ENCODE results near the gene ZDHHC4. TPM values are rescaled to one million over a fixed set of nuclear protein-coding genes. Genes with fewer than 3 reads are reported as not detected.

The ZDHHC4 gene
- total and polyA plus RNA-seq, 4 donors, result 44.1 to 79.6 (median 51.8) TPM

DNA sequence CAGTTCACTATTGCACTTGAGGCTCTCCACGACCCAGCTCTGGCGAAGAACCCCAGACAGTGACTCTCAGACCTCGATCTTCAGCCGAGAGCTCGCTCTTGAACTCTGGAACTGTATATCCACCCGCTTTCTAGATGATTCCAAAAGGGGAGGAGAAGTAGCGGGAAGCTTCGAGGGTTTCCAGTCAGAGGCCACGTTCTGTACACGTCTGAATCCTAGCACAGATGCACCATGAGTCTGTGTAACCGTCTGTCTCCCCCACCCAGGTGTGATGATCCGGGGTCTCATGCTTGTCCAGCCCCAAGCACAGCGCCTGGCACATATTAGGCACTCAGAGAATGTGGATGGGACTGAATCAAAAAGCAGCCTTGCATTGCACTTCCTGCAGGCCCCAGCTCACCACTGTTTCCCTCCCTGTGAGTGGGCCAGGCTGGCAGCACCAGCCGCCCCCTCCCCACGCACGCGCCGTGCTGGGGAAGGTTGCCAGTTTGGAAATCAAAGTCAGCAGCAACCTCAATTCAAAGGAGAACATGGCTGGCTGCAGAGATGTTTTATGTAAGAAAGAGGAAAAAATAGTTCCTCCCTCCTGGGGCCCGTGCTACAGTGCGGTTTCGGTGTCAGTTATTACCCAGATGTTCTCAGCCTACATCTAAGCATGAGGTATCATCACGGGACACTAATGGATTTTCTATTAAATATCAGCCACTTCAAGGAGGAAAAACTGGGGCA is 31.7 kb upstream of the ZDHHC4 start:
- ATAC-seq (ENCODE audit: insufficient read depth, low FRiP score), result no peak
- TF ChIP-seq, protein P1, sequence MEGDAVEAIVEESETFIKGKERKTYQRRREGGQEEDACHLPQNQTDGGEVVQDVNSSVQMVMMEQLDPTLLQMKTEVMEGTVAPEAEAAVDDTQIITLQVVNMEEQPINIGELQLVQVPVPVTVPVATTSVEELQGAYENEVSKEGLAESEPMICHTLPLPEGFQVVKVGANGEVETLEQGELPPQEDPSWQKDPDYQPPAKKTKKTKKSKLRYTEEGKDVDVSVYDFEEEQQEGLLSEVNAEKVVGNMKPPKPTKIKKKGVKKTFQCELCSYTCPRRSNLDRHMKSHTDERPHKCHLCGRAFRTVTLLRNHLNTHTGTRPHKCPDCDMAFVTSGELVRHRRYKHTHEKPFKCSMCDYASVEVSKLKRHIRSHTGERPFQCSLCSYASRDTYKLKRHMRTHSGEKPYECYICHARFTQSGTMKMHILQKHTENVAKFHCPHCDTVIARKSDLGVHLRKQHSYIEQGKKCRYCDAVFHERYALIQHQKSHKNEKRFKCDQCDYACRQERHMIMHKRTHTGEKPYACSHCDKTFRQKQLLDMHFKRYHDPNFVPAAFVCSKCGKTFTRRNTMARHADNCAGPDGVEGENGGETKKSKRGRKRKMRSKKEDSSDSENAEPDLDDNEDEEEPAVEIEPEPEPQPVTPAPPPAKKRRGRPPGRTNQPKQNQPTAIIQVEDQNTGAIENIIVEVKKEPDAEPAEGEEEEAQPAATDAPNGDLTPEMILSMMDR (IDR thresholded peaks at IDR 0.05; ENCODE audit: control extremely low read depth, extremely low read depth), result no peak
- no peak for DNase-seq
- H3K27me3 ChIP-seq (ENCODE audit: control insufficient read depth in 3 of 3, insufficient read depth in 3 of 3, low read length in 2 of 3), result peaks cover 0 to 2% (median 0%) of the 10 kb centered on the region in 3 donors
- H3K4me3 ChIP-seq, result no peak overlapping the region
- H3K36me3 ChIP-seq (ENCODE audit: control insufficient read depth in 4 of 4, insufficient read depth in 4 of 4, low read length in 4 of 4), result no peaks in the 10 kb centered on the region
- no peak overlapping the region for H3K27ac ChIP-seq (ENCODE audit: low read depth in 1 of 2, low read length in 1 of 2)
- WGBS, 2 donors, result 53 to 72% methylated on average over 22 of the region's 22 CpGs
- H3K9ac ChIP-seq (ENCODE audit: insufficient read depth in 1 of 2, low read length in 2 of 2), result no peak overlapping the region
- no peaks in the 10 kb centered on the region for H3K9me3 ChIP-seq (ENCODE audit: control insufficient read depth in 4 of 4, insufficient read depth in 3 of 4, low read length in 3 of 4)
- no peaks in the 10 kb centered on the region for H3K4me1 ChIP-seq (ENCODE audit: control insufficient read depth in 5 of 5, insufficient read depth in 5 of 5, low read length in 5 of 5)

DNA sequence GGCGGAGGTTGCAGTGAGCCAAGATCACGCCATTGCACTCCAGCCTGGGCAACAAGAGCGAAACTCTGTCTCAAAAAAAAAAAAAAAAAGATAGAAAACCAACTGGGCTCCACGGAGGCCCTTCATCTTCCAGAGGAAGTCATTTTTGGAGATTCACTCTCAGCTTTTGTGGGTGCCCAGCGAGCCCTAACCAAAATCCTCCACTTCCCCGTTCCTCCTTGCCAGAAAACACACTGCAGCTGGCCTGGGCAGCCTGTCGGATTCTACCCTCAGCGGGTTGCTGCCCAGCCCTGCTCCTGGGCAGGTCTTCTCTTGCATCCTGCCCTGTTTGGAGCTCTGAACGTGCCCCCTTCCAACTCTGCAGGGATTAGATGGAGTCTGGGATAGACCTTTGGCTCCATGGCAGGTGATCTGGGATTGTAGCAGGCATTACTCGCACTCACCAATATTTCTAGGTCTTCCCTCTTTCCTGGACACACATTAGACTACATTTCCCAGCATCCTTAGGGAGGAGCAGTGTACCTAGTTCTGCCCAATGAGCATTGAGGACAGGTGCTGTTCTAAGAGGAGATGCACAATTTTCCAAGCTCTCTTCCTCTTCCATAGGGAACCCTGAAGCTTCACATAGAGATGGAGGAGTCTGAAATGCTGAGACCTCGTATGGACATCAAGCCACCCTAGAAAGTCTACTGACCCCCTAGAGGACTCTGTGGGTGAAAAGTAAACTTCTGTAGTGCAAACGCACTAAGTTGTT is 30.6 kb upstream of the ZDHHC4 start:
- DNase-seq (no peak), ATAC-seq (ENCODE audit: insufficient read depth, low FRiP score) (no peak)
- H3K4me3 ChIP-seq, result no peak overlapping the region
- H3K36me3 ChIP-seq (ENCODE audit: control insufficient read depth in 4 of 4, insufficient read depth in 4 of 4, low read length in 4 of 4), result no peaks in the 10 kb centered on the region
- H3K9me3 ChIP-seq (ENCODE audit: control insufficient read depth in 4 of 4, insufficient read depth in 3 of 4, low read length in 3 of 4), result no peaks in the 10 kb centered on the region
- no peak overlapping the region for H3K27ac ChIP-seq (ENCODE audit: low read depth in 1 of 2, low read length in 1 of 2)
- no peak overlapping the region for H3K9ac ChIP-seq (ENCODE audit: insufficient read depth in 1 of 2, low read length in 2 of 2)
- H3K4me1 ChIP-seq (ENCODE audit: control insufficient read depth in 5 of 5, insufficient read depth in 5 of 5, low read length in 5 of 5), result no peaks in the 10 kb centered on the region
- TF ChIP-seq, protein P1 (IDR thresholded peaks at IDR 0.05; ENCODE audit: control extremely low read depth, extremely low read depth), result no peak
- WGBS, 2 donors, result 61 to 76% methylated on average over 9 to 12 of the region's 12 CpGs
- H3K27me3 ChIP-seq (ENCODE audit: control insufficient read depth in 3 of 3, insufficient read depth in 3 of 3, low read length in 2 of 3), result no peaks in the 10 kb centered on the region

DNA sequence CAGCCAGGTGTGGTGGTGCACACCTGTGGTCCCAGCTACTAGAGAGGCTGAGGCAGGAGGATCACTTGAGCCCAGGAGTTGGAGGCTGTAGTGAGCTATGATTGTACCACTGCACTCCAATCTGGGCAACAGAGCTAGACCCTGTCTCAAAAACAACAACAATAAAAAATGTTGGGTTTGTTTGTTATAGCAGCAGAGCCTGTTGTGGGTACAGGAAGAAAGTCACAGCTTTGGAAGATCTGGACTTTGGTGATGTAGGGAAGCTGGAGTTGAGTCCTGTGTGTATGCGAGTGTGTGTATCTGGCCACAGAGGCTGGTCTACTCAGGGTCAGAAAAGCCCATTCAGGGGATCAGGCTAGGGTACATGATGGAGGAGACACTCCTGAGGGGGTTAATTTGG is 29.9 kb upstream of the ZDHHC4 start:
- TF ChIP-seq, protein P1 (IDR thresholded peaks at IDR 0.05; ENCODE audit: control extremely low read depth, extremely low read depth), result no peak
- Histone ChIP-seq H3K27me3 (ENCODE audit: control insufficient read depth in 3 of 3, insufficient read depth in 3 of 3, low read length in 2 of 3) (no peaks in the 10 kb centered on the region), H3K4me1 (ENCODE audit: control insufficient read depth in 5 of 5, insufficient read depth in 5 of 5, low read length in 5 of 5) (no peaks in the 10 kb centered on the region), H3K36me3 (ENCODE audit: control insufficient read depth in 4 of 4, insufficient read depth in 4 of 4, low read length in 4 of 4) (no peaks in the 10 kb centered on the region), H3K9me3 (ENCODE audit: control insufficient read depth in 4 of 4, insufficient read depth in 3 of 4, low read length in 3 of 4) (no peaks in the 10 kb centered on the region), H3K27ac (ENCODE audit: low read depth in 1 of 2, low read length in 1 of 2) (no peak overlapping the region), H3K4me3 (no peak overlapping the region), H3K9ac (ENCODE audit: insufficient read depth in 1 of 2, low read length in 2 of 2) (no peak overlapping the region)
- WGBS, 2 donors, result 96% methylated on average over 1 of the region's 1 CpG
- no peak for DNase-seq
- ATAC-seq (ENCODE audit: insufficient read depth, low FRiP score), result no peak
